Measurements from ENCODE around the gene HOXA13. TPM values are rescaled to one million over a fixed set of nuclear protein-coding genes. Genes with fewer than 3 reads are reported as not detected.

Gene HOXA13
- total and polyA plus RNA-seq, 4 donors: not detected

- Histone ChIP-seq H3K27me3 (ENCODE audit: control insufficient read depth in 3 of 3, insufficient read depth in 3 of 3, low read length in 2 of 3) (peaks cover 3 to 93% (median 76%) of the 10 kb centered on the region in 3 donors), H3K4me1 (ENCODE audit: control insufficient read depth in 5 of 5, insufficient read depth in 5 of 5, low read length in 5 of 5) (peaks cover 0 to 24% (median 5%) of the 10 kb centered on the region in 5 donors), H3K27ac (ENCODE audit: low read depth in 1 of 2, low read length in 1 of 2) (no peak overlapping the region), H3K36me3 (ENCODE audit: control insufficient read depth in 4 of 4, insufficient read depth in 4 of 4, low read length in 4 of 4) (no peaks in the 10 kb centered on the region), H3K4me3 (no peak overlapping the region), H3K9ac (ENCODE audit: insufficient read depth in 1 of 2, low read length in 2 of 2) (peak overlapping the region in 1 of 2 donors; percentile 65), H3K9me3 (ENCODE audit: control insufficient read depth in 4 of 4, insufficient read depth in 3 of 4, low read length in 3 of 4) (no peaks in the 10 kb centered on the region)
- no peak for ATAC-seq (ENCODE audit: insufficient read depth, low FRiP score)
- WGBS, 2 donors: 4 to 14% methylated on average over 24 to 27 of the region's 27 CpGs
- no peak for DNase-seq
- no peak for TF ChIP-seq CTCF (IDR thresholded peaks at IDR 0.05; ENCODE audit: control extremely low read depth, extremely low read depth)
Measured at GRCh38 chr7:27161214-27161720, 38.6 kb downstream of the HOXA13 start.

GRCh38 chr7:27160546-27161213 is 39.2 kb downstream of the HOXA13 start:
- H3K27me3 ChIP-seq (ENCODE audit: control insufficient read depth in 3 of 3, insufficient read depth in 3 of 3, low read length in 2 of 3): peaks cover 3 to 92% (median 71%) of the 10 kb centered on the region in 3 donors
- DNase-seq: peak; percentile 92 to 95 (median 93)
- peak; percentile 99 for TF ChIP-seq CTCF (IDR thresholded peaks at IDR 0.05; ENCODE audit: control extremely low read depth, extremely low read depth)
- H3K9me3 ChIP-seq (ENCODE audit: control insufficient read depth in 4 of 4, insufficient read depth in 3 of 4, low read length in 3 of 4): no peaks in the 10 kb centered on the region
- peak; percentile 92 for ATAC-seq (ENCODE audit: insufficient read depth, low FRiP score)
- 1 to 3% methylated on average over 54 of the region's 54 CpGs for WGBS, 2 donors
- H3K27ac ChIP-seq (ENCODE audit: low read depth in 1 of 2, low read length in 1 of 2): peak overlapping the region in 1 of 2 donors; percentile 51
- H3K4me1 ChIP-seq (ENCODE audit: control insufficient read depth in 5 of 5, insufficient read depth in 5 of 5, low read length in 5 of 5): peaks cover 0 to 19% (median 4%) of the 10 kb centered on the region in 5 donors
- peak overlapping the region; percentile 21 for H3K4me3 ChIP-seq
- no peaks in the 10 kb centered on the region for H3K36me3 ChIP-seq (ENCODE audit: control insufficient read depth in 4 of 4, insufficient read depth in 4 of 4, low read length in 4 of 4)
- peak overlapping the region in 1 of 2 donors; percentile 55 for H3K9ac ChIP-seq (ENCODE audit: insufficient read depth in 1 of 2, low read length in 2 of 2)

- Histone ChIP-seq H3K36me3 (ENCODE audit: control insufficient read depth in 4 of 4, insufficient read depth in 4 of 4, low read length in 4 of 4) (no peaks in the 10 kb centered on the region), H3K27ac (ENCODE audit: low read depth in 1 of 2, low read length in 1 of 2) (peak overlapping the region in 1 of 2 donors; percentile 51), H3K9ac (ENCODE audit: insufficient read depth in 1 of 2, low read length in 2 of 2) (no peak overlapping the region), H3K4me3 (no peak overlapping the region), H3K27me3 (ENCODE audit: control insufficient read depth in 3 of 3, insufficient read depth in 3 of 3, low read length in 2 of 3) (peaks cover under 1 to 92% (median 70%) of the 10 kb centered on the region in 3 donors), H3K4me1 (ENCODE audit: control insufficient read depth in 5 of 5, insufficient read depth in 5 of 5, low read length in 5 of 5) (peaks cover 0 to 19% (median 3%) of the 10 kb centered on the region in 5 donors), H3K9me3 (ENCODE audit: control insufficient read depth in 4 of 4, insufficient read depth in 3 of 4, low read length in 3 of 4) (no peaks in the 10 kb centered on the region)
- TF ChIP-seq CTCF (IDR thresholded peaks at IDR 0.05; ENCODE audit: control extremely low read depth, extremely low read depth): no peak
- WGBS, 2 donors: 26 to 44% methylated on average over 23 of the region's 23 CpGs
- DNase-seq (peak in 1 of 3 donors; percentile 25), ATAC-seq (ENCODE audit: insufficient read depth, low FRiP score) (no peak)
Measured at GRCh38 chr7:27160145-27160545, 39.7 kb downstream of the HOXA13 start.

All from lung (tissue), 12 donors.